Cardiac muscle cell (in vitro differentiated cells and primary cell): ENCODE results near the gene TXLNG. TPM values are rescaled to one million over a fixed set of nuclear protein-coding genes. Genes with fewer than 3 reads are reported as not detected.
"Not testable (repeated sequence)": the region's sequence is repeated elsewhere in the genome, so short reads cannot be mapped to it uniquely, and the experiment has no call there.

Experiments
- DNase-seq, 2 donors: peaks; one replicate each; pipeline versions ENCODE4 v3.0.0 to v3.0.0-alpha.2; 2010 to 2017; ENCODE audit warnings: low read depth in 1 of 2, low spot score in 1 of 2
- H3K27ac ChIP-seq: fragments of 200-600 bp; sonication (generic); 2 replicates; pipeline ENCODE4 v1.5.1; 2016
- H3K27me3 ChIP-seq: fragments of 200-600 bp; sonication (generic); 2 replicates; pipeline ENCODE4 v1.6.0; 2016; ENCODE audit warnings: control low read depth
- H3K36me3 ChIP-seq: fragments of 200-600 bp; sonication (generic); 2 replicates; pipeline ENCODE4 v1.5.1; 2016; ENCODE audit warnings: control low read depth
- H3K4me1 ChIP-seq: fragments of 200-600 bp; sonication (generic); 2 replicates; pipeline ENCODE4 v1.8.1; 2017; ENCODE audit warnings: low read depth, mild to moderate bottlenecking, mixed run types
- H3K4me3 ChIP-seq: fragments of 200-600 bp; sonication (generic); 2 replicates; pipeline ENCODE4 v1.5.1; 2016; ENCODE audit warnings: mild to moderate bottlenecking
- H3K9me3 ChIP-seq: fragments of 200-600 bp; sonication (generic); 2 replicates; pipeline ENCODE4 v1.5.1; 2017; ENCODE audit warnings: low read depth, mild to moderate bottlenecking, control low read depth
- polyA plus RNA-seq: library from polyadenylated mRNA; unstranded; fragments of >200 nt; fragmentation: Nextera tagmentation; extraction: Ambion mirVana; gene quantifications from 2 replicates; pipeline ENCODE4 v1.2.1, GENCODE V29; 2016
- total RNA-seq: library from RNA; depleted of rRNA; stranded (reverse); fragments of >200 nt; gene quantifications from 2 replicates; pipeline ENCODE4 v1.2.3, GENCODE V29; 2016
- TF ChIP-seq, protein P1 (sequence below): IDR thresholded peaks from 2 replicates; pipeline ENCODE4 v1.5.1; 2012; ENCODE audit warnings: low read depth, mild to moderate bottlenecking, low read length

Gene TXLNG
- total and polyA plus RNA-seq, 2 experiments from 2014 or later = 12.4 to 16.8 TPM

DNA sequence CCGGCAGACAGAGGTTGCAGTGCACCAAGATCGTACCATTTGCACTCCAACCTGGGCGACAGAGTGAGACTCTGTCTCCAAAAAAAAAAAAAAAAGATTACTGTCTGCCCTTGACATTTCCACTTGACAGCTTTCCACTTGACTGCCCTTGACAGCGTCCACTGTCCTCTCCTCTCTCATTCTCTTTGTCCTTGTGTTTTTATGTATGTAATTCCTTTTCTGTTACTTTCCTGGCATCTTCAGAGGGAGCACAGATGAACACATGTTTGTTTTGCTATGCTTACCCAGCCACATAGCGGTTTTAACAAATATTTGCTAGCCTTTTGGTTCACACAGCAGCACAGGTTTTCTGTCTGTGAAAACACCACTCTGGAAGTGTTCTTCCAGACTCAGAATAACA, 40.6 kb upstream of the TXLNG start:
- Histone ChIP-seq H3K4me3 (no peak overlapping the region), H3K27ac (peak overlapping the region; percentile 48), H3K4me1 (no peaks in the 10 kb centered on the region), H3K36me3 (peaks cover 36% of the 10 kb centered on the region), H3K27me3 (no peaks in the 10 kb centered on the region), H3K9me3 (no peaks in the 10 kb centered on the region)
- no peak for DNase-seq
- TF ChIP-seq, protein P1, sequence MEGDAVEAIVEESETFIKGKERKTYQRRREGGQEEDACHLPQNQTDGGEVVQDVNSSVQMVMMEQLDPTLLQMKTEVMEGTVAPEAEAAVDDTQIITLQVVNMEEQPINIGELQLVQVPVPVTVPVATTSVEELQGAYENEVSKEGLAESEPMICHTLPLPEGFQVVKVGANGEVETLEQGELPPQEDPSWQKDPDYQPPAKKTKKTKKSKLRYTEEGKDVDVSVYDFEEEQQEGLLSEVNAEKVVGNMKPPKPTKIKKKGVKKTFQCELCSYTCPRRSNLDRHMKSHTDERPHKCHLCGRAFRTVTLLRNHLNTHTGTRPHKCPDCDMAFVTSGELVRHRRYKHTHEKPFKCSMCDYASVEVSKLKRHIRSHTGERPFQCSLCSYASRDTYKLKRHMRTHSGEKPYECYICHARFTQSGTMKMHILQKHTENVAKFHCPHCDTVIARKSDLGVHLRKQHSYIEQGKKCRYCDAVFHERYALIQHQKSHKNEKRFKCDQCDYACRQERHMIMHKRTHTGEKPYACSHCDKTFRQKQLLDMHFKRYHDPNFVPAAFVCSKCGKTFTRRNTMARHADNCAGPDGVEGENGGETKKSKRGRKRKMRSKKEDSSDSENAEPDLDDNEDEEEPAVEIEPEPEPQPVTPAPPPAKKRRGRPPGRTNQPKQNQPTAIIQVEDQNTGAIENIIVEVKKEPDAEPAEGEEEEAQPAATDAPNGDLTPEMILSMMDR = no peak

DNA sequence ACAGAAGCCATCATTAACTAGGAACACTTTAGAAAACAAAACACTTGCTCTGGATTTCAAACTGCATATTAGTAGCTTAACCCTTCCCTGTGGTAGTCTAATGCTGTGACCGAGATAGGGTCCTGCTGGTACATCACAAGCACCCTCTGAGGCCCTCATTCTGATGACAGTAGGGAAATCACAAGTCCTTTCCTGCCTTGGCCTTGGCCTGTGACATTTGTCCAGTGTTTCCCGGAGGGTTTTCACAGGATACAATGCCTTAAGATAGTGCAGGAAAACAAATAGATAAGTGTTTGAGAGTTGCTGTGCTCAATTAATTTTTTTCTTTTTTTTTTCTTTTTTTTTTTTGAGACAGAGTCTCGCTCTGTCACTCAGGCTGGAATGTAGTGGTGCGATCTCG, 37.8 kb upstream of the TXLNG start:
- no peaks in the 10 kb centered on the region for H3K9me3 ChIP-seq
- H3K27ac ChIP-seq = no peak overlapping the region
- no peaks in the 10 kb centered on the region for H3K4me1 ChIP-seq
- H3K4me3 ChIP-seq = no peak overlapping the region
- TF ChIP-seq, protein P1 = no peak
- peaks cover 31% of the 10 kb centered on the region for H3K36me3 ChIP-seq
- H3K27me3 ChIP-seq = no peaks in the 10 kb centered on the region
- no peak for DNase-seq

DNA sequence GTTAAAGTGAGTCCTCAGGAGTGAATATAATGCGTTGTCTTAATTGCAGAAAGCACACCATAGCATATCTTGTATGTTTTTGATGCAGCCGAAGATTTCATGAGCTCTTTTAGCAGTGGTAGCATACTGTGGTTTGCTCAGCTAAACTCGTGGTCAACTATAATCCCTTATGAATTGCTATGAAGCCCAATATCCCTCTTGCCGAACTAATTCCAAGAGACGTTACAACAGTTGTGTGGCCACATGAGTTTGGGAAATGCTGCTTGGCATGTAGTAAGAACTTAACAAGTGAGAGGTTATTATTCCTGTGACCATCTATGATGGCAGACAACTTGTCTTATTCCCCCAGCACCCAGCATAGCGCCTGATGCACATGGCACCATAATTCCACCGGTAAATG, 36.1 kb upstream of the TXLNG start:
- Histone ChIP-seq H3K4me3 (no peak overlapping the region), H3K9me3 (no peaks in the 10 kb centered on the region), H3K27me3 (no peaks in the 10 kb centered on the region), H3K36me3 (peaks cover 26% of the 10 kb centered on the region), H3K27ac (no peak overlapping the region), H3K4me1 (no peaks in the 10 kb centered on the region)
- TF ChIP-seq, protein P1 = no peak
- DNase-seq = no peak

DNA sequence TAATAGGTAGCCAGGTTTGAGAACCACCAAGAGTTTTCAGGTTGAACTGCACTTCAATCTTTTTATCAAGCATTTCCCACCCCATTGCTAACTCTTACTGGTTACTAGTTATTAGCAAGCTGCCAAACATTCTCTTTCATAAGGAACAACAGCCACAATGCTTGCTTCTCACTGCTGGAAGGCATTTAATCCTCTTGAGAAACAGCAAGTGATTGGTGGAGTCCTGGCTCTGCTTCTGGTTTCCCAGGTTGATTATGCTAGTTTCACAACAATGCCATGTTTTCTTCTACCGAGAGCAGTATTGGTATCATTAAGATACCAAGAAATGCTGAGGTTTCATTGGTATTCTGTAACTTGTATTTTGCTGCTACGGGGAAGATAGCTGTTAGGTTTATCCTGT, 32.2 kb upstream of the TXLNG start:
- no peaks in the 10 kb centered on the region for H3K9me3 ChIP-seq
- no peak overlapping the region for H3K4me3 ChIP-seq
- no peak for DNase-seq
- no peaks in the 10 kb centered on the region for H3K4me1 ChIP-seq
- H3K36me3 ChIP-seq = peaks cover 33% of the 10 kb centered on the region
- no peaks in the 10 kb centered on the region for H3K27me3 ChIP-seq
- TF ChIP-seq, protein P1 = no peak
- no peak overlapping the region for H3K27ac ChIP-seq

DNA sequence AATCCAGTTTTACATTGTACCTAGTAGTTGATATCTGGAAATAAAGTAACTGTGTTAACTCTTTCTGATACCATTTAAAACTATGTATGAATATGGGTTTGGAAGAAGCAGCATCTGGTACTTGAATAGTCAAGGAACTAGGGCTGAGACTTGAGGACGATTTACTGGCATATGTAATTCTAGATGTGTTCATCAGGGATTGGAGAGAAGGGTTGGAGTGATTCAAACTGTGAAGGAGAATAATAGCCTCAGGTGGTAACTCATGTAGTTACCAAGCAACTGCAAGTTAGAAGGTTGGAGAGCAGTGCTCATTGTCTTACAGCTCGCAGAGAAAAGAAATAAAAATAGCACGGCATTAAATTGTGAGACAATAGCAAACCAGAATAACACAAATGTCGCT, 29.5 kb upstream of the TXLNG start:
- TF ChIP-seq, protein P1 = no peak
- H3K4me1 ChIP-seq = no peaks in the 10 kb centered on the region
- no peak overlapping the region for H3K4me3 ChIP-seq
- no peak for DNase-seq
- no peaks in the 10 kb centered on the region for H3K27me3 ChIP-seq
- no peak overlapping the region for H3K27ac ChIP-seq
- H3K36me3 ChIP-seq = peaks cover 45% of the 10 kb centered on the region
- H3K9me3 ChIP-seq = no peaks in the 10 kb centered on the region

DNA sequence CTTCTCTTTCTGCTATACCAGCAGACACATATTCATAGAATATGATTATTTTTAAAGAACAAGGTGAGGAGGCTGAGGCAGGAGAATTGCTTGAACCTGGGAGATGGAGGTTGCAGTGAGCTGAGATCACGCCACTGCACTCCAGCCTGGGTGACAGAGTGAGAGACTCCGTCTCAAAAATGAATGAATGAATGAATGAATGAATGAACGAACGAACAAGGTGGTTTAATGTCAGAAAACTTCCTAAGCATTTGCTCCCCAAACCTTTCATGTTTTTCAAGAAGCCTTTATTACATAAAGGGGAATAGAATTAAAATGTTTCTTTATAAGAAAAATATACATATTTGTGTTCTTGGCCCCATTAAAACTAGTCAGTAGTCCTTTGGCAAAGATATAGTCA, 24.8 kb upstream of the TXLNG start:
- not testable (repeated sequence) for H3K4me3 ChIP-seq, H3K27me3 ChIP-seq, H3K4me1 ChIP-seq, H3K9me3 ChIP-seq, DNase-seq, H3K27ac ChIP-seq
- peaks cover 26% of the 10 kb centered on the region for H3K36me3 ChIP-seq
